G401.6 (cell line): ENCODE data around the gene USP21.

Experiments
- FAIRE-seq: peaks from 2 replicates; lab custom pipeline; 2012; peaks lifted over from hg19 to GRCh38; lab: Jason Lieb, UNC

The USP21 gene

GRCh38 chr1:161196111-161196510 lies 36.8 kb downstream of the USP21 start:
- no peak for FAIRE-seq

GRCh38 chr1:161196521-161197451 lies 37.5 kb downstream of the USP21 start:
- no peak for FAIRE-seq

GRCh38 chr1:161197560-161198193 lies 38.4 kb downstream of the USP21 start:
- FAIRE-seq, result no peak

- FAIRE-seq, result no peak
These were observed 39.0 kb downstream of the USP21 start for GRCh38 chr1:161198194-161198896.

- no peak for FAIRE-seq
These were observed 39.7 kb downstream of the USP21 start, which contains the start of gene ADAMTS4 for GRCh38 chr1:161198897-161199431. Gene ADAMTS4, minus strand, starts transcription at chr1:161199054. Its CDS starts 427 bp downstream, at chr1:161198627.

- FAIRE-seq, result no peak
These were observed 40.3 kb downstream of the USP21 start for GRCh38 chr1:161199506-161200139.

GRCh38 chr1:161200421-161200991 lies 41.2 kb downstream of the USP21 start:
- no peak for FAIRE-seq

GRCh38 chr1:161200992-161201835 lies 41.9 kb downstream of the USP21 start:
- FAIRE-seq, result no peak

- peak; percentile 97 for FAIRE-seq
These were observed 42.8 kb downstream of the USP21 start, which contains the start of gene NDUFS2 for GRCh38 chr1:161201836-161202712. Gene NDUFS2, plus strand, starts transcription at chr1:161202367. Its CDS starts 19 bp downstream, at chr1:161202386.

GRCh38 chr1:161206411-161207140 lies 47.3 kb downstream of the USP21 start:
- FAIRE-seq, result no peak

GRCh38 chr1:161207173-161207572 lies 47.9 kb downstream of the USP21 start:
- FAIRE-seq, result no peak

- FAIRE-seq, result peak; percentile 52
These were observed 50.6 kb downstream of the USP21 start for GRCh38 chr1:161209790-161210409.

GRCh38 chr1:161214369-161214768 lies 55.1 kb downstream of the USP21 start:
- no peak for FAIRE-seq

- FAIRE-seq, result no peak
These were observed 55.8 kb downstream of the USP21 start, which contains the start of gene FCER1G for GRCh38 chr1:161215076-161215475. Gene FCER1G, plus strand, starts transcription at chr1:161215295. Its CDS starts 27 bp downstream, at chr1:161215322.
